Right cardiac atrium (tissue), 5 donors: Measurements from ENCODE around the gene POR. TPM values are rescaled to one million over a fixed set of nuclear protein-coding genes. Genes with fewer than 3 reads are reported as not detected.

Source experiments
- ATAC-seq, 2 donors: fragments of 200-7000 bp; cut with Tn5 transposase; one replicate each; pipeline versions ENCODE4 v1.8.0 to v1.9.1; 2020; ENCODE audit warnings: moderate library complexity in 2 of 2, mild to moderate bottlenecking in 1 of 2
- DNase-seq, 3 donors: peaks; one replicate each; pipeline ENCODE4 v3.0.0-alpha.2; 2020
- H3K27ac ChIP-seq: one replicate; pipeline ENCODE4 v1.5.1; 2013; ENCODE audit warnings: mild to moderate bottlenecking, low read length, control low read depth, moderate library complexity
- H3K27me3 ChIP-seq: one replicate; pipeline ENCODE4 v1.6.1; 2013; ENCODE audit not compliant: control insufficient read depth, insufficient read depth
- H3K4me1 ChIP-seq: one replicate; pipeline ENCODE4 v1.6.1; 2013; ENCODE audit warnings: low read length; ENCODE audit not compliant: control insufficient read depth, insufficient read depth
- H3K4me3 ChIP-seq: one replicate; pipeline ENCODE4 v1.5.1; 2013; ENCODE audit warnings: low read length, control low read depth
- H3K9me3 ChIP-seq: one replicate; pipeline ENCODE4 v1.6.1; 2013; ENCODE audit warnings: low read length; ENCODE audit not compliant: control insufficient read depth
- WGBS: extraction: QIAGEN DNeasy Blood & Tissue Kit; methylation state at CpG from one replicate; pipeline ENCODE4 v1.1.7; 2013; 5-methylcytosine and 5-hydroxymethylcytosine counted together
- intact Hi-C, 4 donors: fragments of 100-400 bp; cut with DNase I; formaldehyde crosslinking; loops; one replicate each; pipeline versions ENCODE4 v1.11.0 to v1.14.0; 2022 to 2023
- polyA plus RNA-seq: library from polyadenylated mRNA; stranded (reverse); fragments of 200-250 nt; gene quantifications from one replicate; pipeline ENCODE4 v1.2.3, GENCODE V29; 2013
- total RNA-seq, 4 donors: library from RNA; stranded (reverse); fragmentation: NEBNext Ultra II Directional; extraction: Animal tissue kit (Norgen Biotek cat#: 25700); gene quantifications; one replicate each; pipeline ENCODE4 v1.2.1, GENCODE V29; 2021
- donor health status: healthy with polysubstance abuse.
- donor health status: DM: no; HTN: yes; CAD: no.
- donor health status: DM: no; HTN: no; CAD: no.
- donor health status: DM: no; HTN: yes; CAD: no; lungs with severe emphysema.
- donor health status: DM: yes; HTN: yes; CAD: no.

The POR gene
- total and polyA plus RNA-seq, 5 donors = 47.4 to 122 (median 61.1) TPM

DNA sequence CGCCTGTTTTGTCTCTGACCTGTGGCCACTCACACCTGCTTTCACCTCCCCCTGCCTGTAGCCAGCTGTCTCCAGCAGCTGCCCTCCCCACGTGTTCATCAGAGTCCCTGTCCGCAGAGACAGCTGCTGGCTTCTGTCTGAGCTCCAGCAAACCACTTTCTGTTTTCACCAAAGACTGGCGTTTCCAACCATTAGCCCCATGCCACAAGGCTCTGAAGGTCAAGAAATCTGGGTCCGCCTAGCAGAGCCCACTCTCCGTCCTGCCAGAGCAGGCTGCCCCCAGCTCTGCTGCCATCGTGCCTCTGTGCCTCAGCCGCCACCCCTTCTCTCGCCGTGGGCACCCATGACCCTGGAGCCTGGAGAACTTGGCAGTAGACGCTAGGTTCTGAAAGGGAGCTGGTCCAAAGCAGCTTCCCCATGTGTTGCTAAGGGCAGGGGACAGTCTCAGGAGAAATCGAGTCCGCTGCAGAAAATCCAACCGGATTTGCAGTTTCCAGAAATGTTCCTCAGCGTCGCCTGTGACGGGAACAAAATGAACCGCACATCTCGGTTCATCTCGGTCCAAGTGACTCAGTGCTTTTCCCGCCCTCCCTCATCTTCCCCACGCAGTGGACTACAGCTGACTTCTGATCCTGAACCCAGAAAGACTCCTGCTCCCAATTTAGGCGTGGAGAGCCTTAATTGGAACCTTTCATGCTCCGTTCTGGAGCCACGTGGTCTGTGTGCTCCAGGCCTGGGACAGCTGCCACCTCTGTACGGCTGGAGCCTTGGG lies 51.4 kb downstream of the POR start:
- peak; percentile 75 to 80 for ATAC-seq
- H3K4me3 ChIP-seq = no peak overlapping the region
- no peaks in the 10 kb centered on the region for H3K27me3 ChIP-seq
- 56% methylated on average over 26 of the region's 26 CpGs for WGBS
- intact Hi-C loops = loop anchor here in 1 of 4 donors (10.0 kb wide), 1 partner anchor 52 kb away; the partner anchor contains the start of gene POR
- peak overlapping the region; percentile 53 for H3K27ac ChIP-seq
- DNase-seq = peak; percentile 83 to 88 (median 85)
- H3K9me3 ChIP-seq = no peaks in the 10 kb centered on the region
- H3K4me1 ChIP-seq = peaks cover 16% of the 10 kb centered on the region

DNA sequence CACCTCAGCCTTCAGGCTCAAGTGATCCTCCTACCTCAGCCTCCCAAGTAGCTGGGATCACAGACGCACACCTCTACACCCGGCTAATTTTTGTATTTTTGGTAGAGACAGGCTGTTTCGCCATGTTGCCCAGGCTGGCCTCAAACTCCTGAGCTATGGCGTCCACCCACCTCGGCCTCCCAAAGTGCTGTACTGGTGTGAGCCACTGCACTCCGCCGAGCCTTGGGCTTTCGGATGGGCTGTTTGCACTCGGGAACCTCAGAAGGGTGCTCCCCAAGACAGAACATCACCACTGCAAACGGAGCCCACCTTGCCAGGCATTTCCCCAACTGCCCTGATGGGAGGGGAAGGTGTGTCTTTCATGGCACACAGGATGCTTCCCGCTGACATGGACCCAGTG lies 52.1 kb downstream of the POR start:
- H3K4me3 ChIP-seq = no peak overlapping the region
- DNase-seq (peak in 1 of 3 donors; percentile 23), ATAC-seq (no peak)
- H3K27ac ChIP-seq = peak overlapping the region; percentile 53
- peaks cover 21% of the 10 kb centered on the region for H3K4me1 ChIP-seq
- intact Hi-C loops = loop anchor here in 1 of 4 donors (10.0 kb wide), 1 partner anchor 52 kb away; the partner anchor contains the start of gene POR
- no peaks in the 10 kb centered on the region for H3K9me3 ChIP-seq
- WGBS = 87% methylated on average over 11 of the region's 11 CpGs
- no peaks in the 10 kb centered on the region for H3K27me3 ChIP-seq

DNA sequence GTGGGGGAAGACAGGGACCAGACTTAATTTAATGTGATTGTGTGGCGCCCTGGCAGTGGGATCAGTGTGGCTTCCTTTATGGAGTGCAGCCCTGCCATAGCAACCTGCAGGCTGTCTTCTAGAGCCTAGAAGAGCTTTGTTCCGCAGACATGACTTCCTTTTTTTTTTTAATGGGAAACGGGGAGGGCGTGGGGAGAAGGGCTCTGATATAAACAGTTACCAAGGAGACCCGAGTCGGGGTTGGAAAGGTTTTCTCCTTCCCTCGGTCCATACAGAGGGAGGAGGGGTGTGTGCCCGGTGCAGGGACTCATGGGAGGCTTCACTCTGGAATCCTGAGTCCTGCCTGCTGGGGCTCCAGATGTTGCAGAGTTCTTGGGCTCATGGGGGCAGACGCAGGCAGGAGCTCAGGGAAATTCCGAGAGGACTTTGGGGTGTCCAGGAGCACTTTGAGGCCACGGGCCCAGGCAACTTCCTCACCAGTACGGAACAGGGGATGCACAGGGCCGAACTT lies 52.6 kb downstream of the POR start:
- Histone ChIP-seq H3K4me1 (peaks cover 19% of the 10 kb centered on the region), H3K4me3 (no peak overlapping the region), H3K9me3 (no peaks in the 10 kb centered on the region), H3K27ac (peak overlapping the region; percentile 56), H3K27me3 (no peaks in the 10 kb centered on the region)
- 29% methylated on average over 13 of the region's 13 CpGs for WGBS
- intact Hi-C loops = loop anchor here in 1 of 4 donors (10.0 kb wide), 1 partner anchor 53 kb away; the partner anchor contains the start of gene POR
- DNase-seq (peak; percentile 55 to 77 (median 61)), ATAC-seq (peak; percentile 28 to 48)

DNA sequence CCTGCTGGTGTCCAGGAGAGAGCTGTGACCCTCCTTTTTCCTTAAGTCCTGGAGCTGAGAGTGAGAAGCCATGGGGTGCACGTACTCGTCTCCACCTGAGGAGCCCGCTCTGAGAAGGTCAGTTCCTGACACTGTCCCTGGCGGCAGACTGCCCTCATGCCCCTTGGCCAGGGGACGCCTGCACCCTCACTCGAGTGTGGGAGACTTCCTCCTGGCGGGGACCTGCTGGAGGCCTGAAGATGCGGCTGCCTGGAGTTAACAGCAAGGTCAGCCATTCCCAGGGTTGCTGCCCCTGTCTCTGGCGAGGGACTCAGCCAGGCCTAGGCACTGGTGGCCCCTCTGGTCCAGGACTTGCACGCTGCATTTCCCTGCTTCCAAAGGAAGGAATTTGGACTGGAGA lies 53.1 kb downstream of the POR start:
- ATAC-seq (no peak), DNase-seq (peak in 1 of 3 donors; percentile 56)
- H3K27me3 ChIP-seq = no peaks in the 10 kb centered on the region
- peak overlapping the region; percentile 56 for H3K27ac ChIP-seq
- no peaks in the 10 kb centered on the region for H3K9me3 ChIP-seq
- intact Hi-C loops = loop anchor here in 1 of 4 donors (10.0 kb wide), 1 partner anchor 53 kb away; the partner anchor contains the start of gene POR
- H3K4me1 ChIP-seq = peaks cover 19% of the 10 kb centered on the region
- 57% methylated on average over 10 of the region's 10 CpGs for WGBS
- no peak overlapping the region for H3K4me3 ChIP-seq

DNA sequence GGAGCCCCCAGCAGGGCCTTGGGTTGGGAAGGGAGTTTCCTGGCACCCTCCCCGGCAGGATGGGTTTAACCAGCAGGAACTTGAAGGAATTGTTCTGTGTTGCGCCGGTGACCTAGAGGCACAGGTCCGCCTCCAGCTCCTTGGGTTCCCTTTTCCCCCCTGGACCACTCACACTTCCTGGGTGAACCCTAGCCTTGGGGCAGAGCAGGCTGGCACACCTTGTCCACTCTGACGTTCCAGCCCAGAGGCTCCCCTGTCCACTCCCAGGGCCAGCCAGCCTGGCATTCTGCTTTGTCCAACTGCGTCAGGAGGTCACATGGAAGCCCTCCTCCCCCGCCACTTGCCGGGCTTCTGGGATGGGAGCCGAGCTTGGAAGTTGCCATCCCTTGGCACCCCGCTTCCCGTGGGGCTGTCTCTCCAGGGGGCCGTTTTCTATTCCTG lies 53.6 kb downstream of the POR start:
- peak overlapping the region; percentile 56 for H3K27ac ChIP-seq
- H3K27me3 ChIP-seq = no peaks in the 10 kb centered on the region
- intact Hi-C loops = loop anchor here in 1 of 4 donors (10.0 kb wide), 1 partner anchor 54 kb away; the partner anchor contains the start of gene POR
- H3K4me3 ChIP-seq = no peak overlapping the region
- peaks cover 18% of the 10 kb centered on the region for H3K4me1 ChIP-seq
- 72% methylated on average over 12 of the region's 12 CpGs for WGBS
- peak in 1 of 2 donors; percentile 8 for ATAC-seq
- no peaks in the 10 kb centered on the region for H3K9me3 ChIP-seq
- peak in 2 of 3 donors; percentile 60 to 75 for DNase-seq

DNA sequence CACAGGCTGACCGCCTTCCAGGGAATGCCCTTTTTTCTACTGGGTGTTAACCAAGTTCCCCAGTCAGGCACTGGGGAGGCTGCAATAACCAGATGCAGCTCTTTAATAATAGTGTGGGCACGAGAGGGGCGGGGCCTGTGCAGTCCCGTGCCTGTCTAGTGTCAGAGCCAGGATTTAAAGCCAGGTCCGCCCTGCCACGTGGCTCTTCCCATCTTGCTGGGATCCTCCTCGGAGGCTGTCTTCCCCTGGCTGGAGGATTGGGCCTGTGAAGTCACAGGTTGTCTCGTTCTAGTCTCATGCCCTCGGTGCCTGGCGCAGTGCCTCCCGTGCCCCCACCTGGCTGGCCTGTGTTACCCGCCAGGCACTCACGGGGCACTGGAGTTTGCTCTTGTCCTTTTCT lies 54.2 kb downstream of the POR start:
- H3K9me3 ChIP-seq = no peaks in the 10 kb centered on the region
- DNase-seq (peak in 2 of 3 donors; percentile 58 to 77), ATAC-seq (peak in 1 of 2 donors; percentile 9)
- intact Hi-C loops = loop anchor here in 1 of 4 donors (10.0 kb wide), 1 partner anchor 54 kb away; the partner anchor contains the start of gene POR
- peaks cover 17% of the 10 kb centered on the region for H3K4me1 ChIP-seq
- no peak overlapping the region for H3K4me3 ChIP-seq
- WGBS = 64% methylated on average over 13 of the region's 13 CpGs
- H3K27ac ChIP-seq = peak overlapping the region; percentile 9
- no peaks in the 10 kb centered on the region for H3K27me3 ChIP-seq

DNA sequence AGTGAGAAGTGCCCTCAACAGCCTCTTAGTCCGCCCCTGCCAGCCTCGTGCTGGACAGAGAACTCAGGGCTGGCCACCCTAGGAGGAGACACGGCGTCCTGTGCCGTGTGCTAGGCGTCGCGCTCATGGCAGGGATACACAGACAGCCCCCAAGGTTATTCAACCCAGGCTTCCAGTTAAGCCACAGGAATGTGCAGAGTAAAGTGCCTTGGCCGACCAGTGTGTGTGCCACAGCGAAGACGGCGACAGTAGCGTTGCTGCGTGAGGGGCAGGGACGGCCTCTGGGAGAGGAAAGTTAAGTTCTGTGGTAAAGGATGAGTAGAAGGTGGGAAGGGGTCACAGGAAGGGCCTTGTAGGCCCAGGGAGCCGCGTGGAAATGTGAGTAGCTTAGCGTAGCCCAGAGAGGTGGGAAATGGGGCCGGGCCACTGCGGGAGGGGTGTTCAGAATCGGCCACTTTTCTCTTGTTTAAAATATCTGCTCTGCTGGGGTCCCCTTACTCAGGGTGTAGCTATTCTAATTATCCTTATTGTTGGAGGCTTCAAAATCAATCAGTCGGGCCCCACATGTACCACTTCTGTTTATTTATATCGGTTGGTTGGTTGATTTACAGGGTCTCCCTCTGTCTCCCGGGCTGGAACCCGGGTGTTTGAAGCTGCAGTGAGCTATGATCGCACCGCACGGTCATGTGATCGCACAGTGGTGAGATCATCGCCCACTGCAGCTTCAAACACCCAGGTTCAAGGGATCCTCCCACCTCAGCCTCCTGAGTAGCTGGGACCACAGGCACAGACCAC lies 54.9 kb downstream of the POR start:
- intact Hi-C loops = loop anchor here in 1 of 4 donors (10.0 kb wide), 1 partner anchor 55 kb away; the partner anchor contains the start of gene POR
- DNase-seq (no peak), ATAC-seq (no peak)

DNA sequence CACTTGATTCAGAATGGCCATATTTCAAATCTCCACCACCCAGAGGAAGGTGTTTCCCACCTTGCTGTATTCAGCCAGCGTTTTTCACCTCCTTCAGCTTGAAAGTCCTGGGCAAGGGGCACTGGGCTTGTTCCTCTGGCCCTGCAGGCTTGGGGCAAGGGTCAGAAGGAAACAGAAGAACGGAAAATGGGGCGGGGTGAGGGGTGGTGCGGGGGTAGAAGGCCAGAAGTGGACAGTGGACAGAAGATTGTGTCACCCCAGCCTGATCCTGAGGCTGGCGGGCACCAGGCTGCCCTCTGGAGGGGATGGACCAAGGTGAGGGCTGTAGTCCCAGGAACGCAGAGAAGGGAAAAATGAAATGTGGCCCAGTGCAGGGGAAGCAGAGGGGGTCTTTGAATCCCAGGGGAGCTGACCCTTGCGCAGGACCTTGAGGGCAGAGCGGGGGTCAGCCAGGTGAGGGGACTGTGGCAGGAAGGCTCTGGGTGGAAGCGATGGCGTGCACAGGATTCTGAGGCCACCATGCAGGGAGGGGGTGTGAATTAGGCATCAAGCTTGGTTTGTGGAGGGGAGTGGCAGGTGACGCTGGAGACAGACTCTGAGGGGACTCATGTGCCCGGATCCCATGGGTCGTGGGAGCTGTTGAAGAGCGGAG lies 56.5 kb downstream of the POR start:
- intact Hi-C loops = no loop called here
- no peak for DNase-seq
- Histone ChIP-seq H3K27me3 (no peaks in the 10 kb centered on the region), H3K4me1 (peaks cover 17% of the 10 kb centered on the region), H3K4me3 (no peak overlapping the region), H3K27ac (peak overlapping the region; percentile 76), H3K9me3 (no peaks in the 10 kb centered on the region)
- 70% methylated on average over 14 of the region's 14 CpGs for WGBS
- no peak for ATAC-seq

More for the DNA sequence above, 54.9 kb downstream of the POR start:
- H3K27me3 ChIP-seq = no peaks in the 10 kb centered on the region
- no peaks in the 10 kb centered on the region for H3K9me3 ChIP-seq
- H3K4me3 ChIP-seq = no peak overlapping the region
- H3K4me1 ChIP-seq = peaks cover 17% of the 10 kb centered on the region
- no peak overlapping the region for H3K27ac ChIP-seq
- WGBS = 91% methylated on average over 30 of the region's 30 CpGs

DNA sequence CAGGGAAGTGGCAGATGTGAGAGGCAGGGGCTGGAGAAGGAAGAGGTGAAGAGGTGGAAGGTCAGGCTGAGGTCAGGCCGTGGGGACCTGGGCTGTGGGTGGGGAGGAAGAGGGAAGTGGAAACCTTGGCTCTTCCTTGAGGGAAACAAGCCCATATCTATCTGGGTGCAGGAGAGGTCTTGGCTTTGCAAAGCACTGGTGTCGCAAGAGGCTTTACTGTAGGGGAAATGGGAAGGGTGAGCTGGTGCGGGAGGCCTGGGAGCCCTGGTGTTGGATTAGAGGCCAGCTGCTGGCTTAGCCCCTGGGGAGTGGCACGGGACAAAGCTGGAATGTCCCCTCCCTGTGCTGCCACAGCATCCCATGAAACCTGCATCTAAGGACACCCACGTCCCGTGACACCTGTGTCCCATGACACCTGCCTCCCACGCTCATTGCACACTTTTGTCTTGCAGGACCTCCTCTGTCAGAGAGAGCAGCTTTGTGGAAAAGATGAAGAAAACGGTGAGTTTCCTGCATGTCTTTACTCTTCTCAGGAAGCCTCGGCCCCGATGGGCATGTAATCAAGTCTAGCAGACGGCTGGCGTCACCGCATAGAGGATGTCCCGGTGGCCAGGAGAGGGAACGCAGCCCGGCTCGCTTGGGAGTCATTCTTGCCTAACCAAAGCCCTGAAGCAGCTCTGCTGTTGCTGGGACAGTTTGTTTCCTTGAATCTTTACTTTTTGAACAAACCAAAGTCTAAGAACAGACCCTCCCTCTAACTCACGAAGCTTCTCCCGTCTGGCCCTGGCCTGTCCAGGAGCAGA lies 57.2 kb downstream of the POR start:
- ATAC-seq = peak; percentile 81 to 82
- 44% methylated on average over 19 of the region's 19 CpGs for WGBS
- H3K27ac ChIP-seq = peak overlapping the region; percentile 76
- no peak overlapping the region for H3K4me3 ChIP-seq
- H3K27me3 ChIP-seq = no peaks in the 10 kb centered on the region
- intact Hi-C loops = no loop called here
- H3K4me1 ChIP-seq = peaks cover 16% of the 10 kb centered on the region
- H3K9me3 ChIP-seq = no peaks in the 10 kb centered on the region
- DNase-seq = peak; percentile 90 to 94 (median 91)
